Thymus (tissue), 11 donors: ENCODE data around the gene LRRC23. TPM values are rescaled to one million over a fixed set of nuclear protein-coding genes. Genes with fewer than 3 reads are reported as not detected.

Experiments used
- DNase-seq, 9 donors: peaks; one replicate each; pipeline ENCODE4 v3.0.0-alpha.2; 2013; ENCODE audit warnings: low spot score in 9 of 9, low read depth in 6 of 9, missing footprints in 1 of 9
- H3K27ac ChIP-seq, 2 donors: one replicate each; pipeline ENCODE4 v1.5.1; 2013; ENCODE audit warnings: control low read depth in 1 of 2, low read depth in 1 of 2, low read length in 1 of 2, mild to moderate bottlenecking in 1 of 2, moderate library complexity in 1 of 2
- H3K27me3 ChIP-seq, 2 donors: one replicate each; pipeline ENCODE4 v1.5.1; 2013; ENCODE audit warnings: low read length in 1 of 2; ENCODE audit not compliant: control insufficient read depth in 2 of 2, insufficient read depth in 1 of 2
- H3K36me3 ChIP-seq, 2 donors: one replicate each; pipeline ENCODE4 v1.5.1; 2013; ENCODE audit warnings: low read length in 1 of 2, mild to moderate bottlenecking in 1 of 2, moderate library complexity in 1 of 2; ENCODE audit not compliant: control insufficient read depth in 2 of 2, insufficient read depth in 2 of 2
- H3K4me1 ChIP-seq, 2 donors: one replicate each; pipeline ENCODE4 v1.5.1; 2013; ENCODE audit warnings: low read length in 2 of 2; ENCODE audit not compliant: control insufficient read depth in 2 of 2, insufficient read depth in 2 of 2
- H3K4me3 ChIP-seq, 2 donors: one replicate each; pipeline ENCODE4 v1.5.1; 2013; ENCODE audit warnings: low read length in 2 of 2, control low read depth in 1 of 2, mild to moderate bottlenecking in 1 of 2
- H3K9me3 ChIP-seq, 2 donors: one replicate each; pipeline ENCODE4 v1.5.1; 2013; ENCODE audit warnings: low read length in 1 of 2, mild to moderate bottlenecking in 1 of 2; ENCODE audit not compliant: control insufficient read depth in 2 of 2, insufficient read depth in 1 of 2
- WGBS: extraction: QIAGEN DNeasy Blood & Tissue Kit; methylation state at CpG from one replicate; pipeline ENCODE4 v1.1.7; 2013; 5-methylcytosine and 5-hydroxymethylcytosine counted together
- polyA plus RNA-seq: library from polyadenylated mRNA; stranded (reverse); fragments of 200-250 nt; gene quantifications from one replicate; pipeline ENCODE4 v1.2.3, GENCODE V29; 2013
- total RNA-seq: library from RNA; stranded (reverse); fragments of 120-200 nt; gene quantifications from one replicate; pipeline ENCODE4 v1.2.4, GENCODE V29; 2013
- donor health status: healthy.

LRRC23 gene
- total and polyA plus RNA-seq, 2 donors = 6.2 to 11.5 TPM

DNA sequence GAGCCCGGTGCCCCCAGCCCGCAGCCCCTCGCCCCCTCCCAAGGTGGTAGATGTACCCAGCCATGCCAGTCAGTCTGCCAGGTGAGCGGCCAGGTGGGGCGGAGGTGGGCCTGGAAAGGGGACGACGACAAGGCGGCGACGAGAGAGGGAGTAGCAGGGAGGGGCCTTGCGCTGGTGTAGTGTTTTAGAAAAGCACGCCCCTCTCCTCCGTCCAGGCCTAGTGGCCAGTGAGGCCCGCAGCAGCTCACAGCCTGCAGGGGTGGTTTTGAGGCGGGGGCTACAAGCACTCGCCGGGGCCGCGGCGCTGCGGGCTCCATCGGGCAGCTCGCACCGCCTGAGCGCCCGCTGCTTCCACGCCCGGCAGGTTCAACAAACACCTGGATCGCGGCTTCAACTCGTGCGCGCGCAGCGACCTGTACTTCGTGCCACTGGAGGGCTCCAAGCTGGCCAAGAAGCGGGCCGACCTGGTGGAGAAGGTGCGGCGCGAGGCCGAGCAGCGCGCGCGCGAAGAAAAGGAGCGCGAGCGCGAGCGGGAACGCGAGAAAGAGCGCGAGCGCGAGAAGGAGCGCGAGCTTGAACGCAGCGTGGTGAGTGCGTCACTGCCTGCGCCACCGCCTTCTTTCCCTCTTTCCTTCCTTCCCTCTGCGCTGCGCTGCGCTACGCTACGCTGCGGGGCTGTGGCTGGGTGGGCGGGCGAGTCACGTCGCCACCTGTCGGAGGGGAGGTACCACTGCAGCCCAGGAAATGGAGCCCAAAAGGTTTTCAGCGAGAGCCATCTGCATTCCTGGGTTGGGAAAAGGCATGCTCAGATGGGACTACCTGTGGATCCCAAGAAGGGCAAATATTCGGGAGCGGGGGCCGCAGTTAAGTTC is 33.1 kb downstream of the LRRC23 start:
- WGBS = under 1% methylated on average over 80 of the region's 80 CpGs
- no peaks in the 10 kb centered on the region for H3K9me3 ChIP-seq
- H3K27ac ChIP-seq = peak overlapping the region; percentile 98 to 99
- peaks cover 9 to 27% of the 10 kb centered on the region in 2 donors for H3K36me3 ChIP-seq
- DNase-seq = peak; percentile 91 to 98 (median 94)
- H3K4me1 ChIP-seq = peaks cover 15 to 59% of the 10 kb centered on the region in 2 donors
- H3K27me3 ChIP-seq = no peaks in the 10 kb centered on the region
- H3K4me3 ChIP-seq = peak overlapping the region; percentile 59 to 79

DNA sequence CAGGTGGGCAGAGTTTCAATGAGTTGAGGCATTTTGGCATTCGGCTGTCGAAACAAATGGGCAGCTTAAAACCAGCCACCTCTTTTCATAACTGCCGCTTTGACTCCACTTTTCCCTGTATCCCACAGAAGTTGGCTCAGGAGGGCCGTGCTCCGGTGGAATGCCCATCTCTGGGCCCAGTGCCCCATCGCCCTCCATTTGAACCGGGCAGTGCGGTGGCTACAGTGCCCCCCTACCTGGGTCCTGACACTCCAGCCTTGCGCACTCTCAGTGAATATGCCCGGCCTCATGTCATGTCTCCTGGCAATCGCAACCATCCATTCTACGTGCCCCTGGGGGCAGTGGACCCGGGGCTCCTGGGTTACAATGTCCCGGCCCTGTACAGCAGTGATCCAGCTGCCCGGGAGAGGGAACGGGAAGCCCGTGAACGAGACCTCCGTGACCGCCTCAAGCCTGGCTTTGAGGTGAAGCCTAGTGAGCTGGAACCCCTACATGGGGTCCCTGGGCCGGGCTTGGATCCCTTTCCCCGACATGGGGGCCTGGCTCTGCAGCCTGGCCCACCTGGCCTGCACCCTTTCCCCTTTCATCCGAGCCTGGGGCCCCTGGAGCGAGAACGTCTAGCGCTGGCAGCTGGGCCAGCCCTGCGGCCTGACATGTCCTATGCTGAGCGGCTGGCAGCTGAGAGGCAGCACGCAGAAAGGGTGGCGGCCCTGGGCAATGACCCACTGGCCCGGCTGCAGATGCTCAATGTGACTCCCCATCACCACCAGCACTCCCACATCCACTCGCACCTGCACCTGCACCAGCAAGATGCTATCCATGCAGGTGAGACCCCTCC is 34.0 kb downstream of the LRRC23 start:
- peak overlapping the region; percentile 80 to 99 for H3K27ac ChIP-seq
- peaks cover 17 to 58% of the 10 kb centered on the region in 2 donors for H3K4me1 ChIP-seq
- no peaks in the 10 kb centered on the region for H3K9me3 ChIP-seq
- no peak for DNase-seq
- WGBS = 90% methylated on average over 32 of the region's 32 CpGs
- no peaks in the 10 kb centered on the region for H3K27me3 ChIP-seq
- H3K36me3 ChIP-seq = peaks cover 9 to 26% of the 10 kb centered on the region in 2 donors
- H3K4me3 ChIP-seq = peak overlapping the region; percentile 59 to 79

DNA sequence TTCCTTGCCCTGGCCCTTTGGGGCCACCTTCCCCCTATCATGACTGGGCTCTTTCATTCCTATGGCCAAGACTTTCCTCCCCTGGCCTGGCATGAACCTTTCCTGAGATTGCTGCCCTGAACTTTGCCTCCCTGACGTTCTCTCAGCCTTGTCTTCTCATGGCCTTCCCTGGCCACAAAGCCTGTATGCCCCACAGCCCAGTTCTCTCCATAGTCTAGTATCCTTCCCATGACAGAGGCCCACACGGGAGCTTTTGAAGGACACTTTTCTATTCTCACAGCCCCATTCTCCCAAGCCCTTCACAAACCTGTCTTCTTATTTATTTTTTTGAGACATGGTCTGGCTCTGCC is 34.5 kb downstream of the LRRC23 start:
- peaks cover 17 to 56% of the 10 kb centered on the region in 2 donors for H3K4me1 ChIP-seq
- no peaks in the 10 kb centered on the region for H3K27me3 ChIP-seq
- no peak overlapping the region for H3K27ac ChIP-seq
- peaks cover 12 to 20% of the 10 kb centered on the region in 2 donors for H3K36me3 ChIP-seq
- H3K4me3 ChIP-seq = no peak overlapping the region
- 96% methylated on average over 2 of the region's 2 CpGs for WGBS
- peaks cover 0 to 4% of the 10 kb centered on the region in 2 donors for H3K9me3 ChIP-seq
- DNase-seq = no peak

DNA sequence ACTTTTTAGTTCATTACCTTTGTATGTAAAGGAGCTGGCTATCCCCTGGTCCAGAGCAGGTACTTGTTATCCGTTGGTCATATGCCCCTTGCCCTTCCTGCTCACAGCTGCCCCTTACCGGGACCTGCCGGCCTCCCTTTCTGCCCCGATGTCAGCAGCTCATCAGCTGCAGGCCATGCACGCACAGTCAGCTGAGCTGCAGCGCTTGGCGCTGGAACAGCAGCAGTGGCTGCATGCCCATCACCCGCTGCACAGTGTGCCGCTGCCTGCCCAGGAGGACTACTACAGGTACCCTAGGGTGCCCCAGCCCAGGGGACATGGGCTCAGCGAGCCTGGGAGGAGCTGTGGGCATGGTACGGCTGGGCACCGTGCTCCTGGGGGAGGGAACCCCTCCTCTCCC is 36.6 kb downstream of the LRRC23 start:
- no peak for DNase-seq
- no peak overlapping the region for H3K4me3 ChIP-seq
- peak overlapping the region in 1 of 2 donors; percentile 15 for H3K27ac ChIP-seq
- 96% methylated on average over 12 of the region's 12 CpGs for WGBS
- H3K4me1 ChIP-seq = peaks cover 28 to 56% of the 10 kb centered on the region in 2 donors
- H3K36me3 ChIP-seq = peaks cover 13 to 16% of the 10 kb centered on the region in 2 donors
- H3K9me3 ChIP-seq = peaks cover 0 to 4% of the 10 kb centered on the region in 2 donors
- H3K27me3 ChIP-seq = no peaks in the 10 kb centered on the region

DNA sequence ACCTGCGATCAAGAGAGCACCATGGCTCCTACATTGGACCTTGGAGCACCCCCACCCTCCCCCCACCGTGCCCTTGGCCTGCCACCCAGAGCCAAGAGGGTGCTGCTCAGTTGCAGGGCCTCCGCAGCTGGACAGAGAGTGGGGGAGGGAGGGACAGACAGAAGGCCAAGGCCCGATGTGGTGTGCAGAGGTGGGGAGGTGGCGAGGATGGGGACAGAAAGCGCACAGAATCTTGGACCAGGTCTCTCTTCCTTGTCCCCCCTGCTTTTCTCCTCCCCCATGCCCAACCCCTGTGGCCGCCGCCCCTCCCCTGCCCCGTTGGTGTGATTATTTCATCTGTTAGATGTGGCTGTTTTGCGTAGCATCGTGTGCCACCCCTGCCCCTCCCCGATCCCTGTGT is 37.2 kb downstream of the LRRC23 start:
- 93% methylated on average over 12 of the region's 12 CpGs for WGBS
- no peak for DNase-seq
- H3K36me3 ChIP-seq = peaks cover 13 to 16% of the 10 kb centered on the region in 2 donors

DNA sequence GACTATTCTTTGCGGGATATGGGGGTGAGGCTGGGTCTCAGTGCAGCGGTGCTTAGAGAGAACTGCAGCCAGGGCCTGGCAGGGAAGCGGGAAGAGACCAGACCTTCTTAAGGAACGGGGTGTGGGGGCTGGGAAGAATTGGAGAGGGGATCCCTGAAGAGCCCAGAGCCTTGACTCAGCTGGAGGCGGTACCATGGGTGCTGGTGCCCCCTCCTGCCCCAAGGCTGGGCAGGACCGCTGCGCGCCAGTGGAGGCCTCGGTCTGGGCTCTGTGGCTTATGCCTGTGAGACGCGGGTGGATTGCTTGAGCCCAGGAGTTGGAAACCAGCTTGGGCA is 37.7 kb downstream of the LRRC23 start:
- 95% methylated on average over 11 of the region's 11 CpGs for WGBS
- Histone ChIP-seq H3K27me3 (no peaks in the 10 kb centered on the region), H3K36me3 (peaks cover 13 to 16% of the 10 kb centered on the region in 2 donors), H3K27ac (peak overlapping the region; percentile 47 to 100), H3K9me3 (peaks cover 0 to 4% of the 10 kb centered on the region in 2 donors), H3K4me3 (no peak overlapping the region), H3K4me1 (peaks cover 32 to 55% of the 10 kb centered on the region in 2 donors)
- no peak for DNase-seq

More for the DNA sequence above, 37.2 kb downstream of the LRRC23 start:
- Histone ChIP-seq H3K9me3 (peaks cover 0 to 4% of the 10 kb centered on the region in 2 donors), H3K4me3 (no peak overlapping the region), H3K27ac (no peak overlapping the region), H3K4me1 (peaks cover 30 to 56% of the 10 kb centered on the region in 2 donors), H3K27me3 (no peaks in the 10 kb centered on the region)

DNA sequence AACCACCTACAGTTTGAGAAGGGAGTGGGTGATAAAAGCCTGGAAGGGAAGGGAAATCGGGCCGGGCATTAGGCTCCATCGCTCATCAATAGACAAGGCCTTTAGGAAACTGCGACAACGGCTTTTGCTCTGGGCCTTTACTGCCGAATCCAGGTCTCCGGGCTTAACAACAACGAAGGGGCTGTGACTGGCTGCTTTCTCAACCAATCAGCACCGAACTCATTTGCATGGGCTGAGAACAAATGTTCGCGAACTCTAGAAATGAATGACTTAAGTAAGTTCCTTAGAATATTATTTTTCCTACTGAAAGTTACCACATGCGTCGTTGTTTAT is 38.7 kb downstream of the LRRC23 start:
- Histone ChIP-seq H3K9me3 (peaks cover 0 to 4% of the 10 kb centered on the region in 2 donors), H3K36me3 (peaks cover 12 to 16% of the 10 kb centered on the region in 2 donors), H3K27me3 (no peaks in the 10 kb centered on the region), H3K4me1 (peaks cover 29 to 51% of the 10 kb centered on the region in 2 donors), H3K27ac (peak overlapping the region; percentile 99 to 100), H3K4me3 (peak overlapping the region; percentile 60 to 86)
- WGBS = 2% methylated on average over 13 of the region's 13 CpGs
- peak in 5 of 9 donors; percentile 74 to 97 (median 87) for DNase-seq

DNA sequence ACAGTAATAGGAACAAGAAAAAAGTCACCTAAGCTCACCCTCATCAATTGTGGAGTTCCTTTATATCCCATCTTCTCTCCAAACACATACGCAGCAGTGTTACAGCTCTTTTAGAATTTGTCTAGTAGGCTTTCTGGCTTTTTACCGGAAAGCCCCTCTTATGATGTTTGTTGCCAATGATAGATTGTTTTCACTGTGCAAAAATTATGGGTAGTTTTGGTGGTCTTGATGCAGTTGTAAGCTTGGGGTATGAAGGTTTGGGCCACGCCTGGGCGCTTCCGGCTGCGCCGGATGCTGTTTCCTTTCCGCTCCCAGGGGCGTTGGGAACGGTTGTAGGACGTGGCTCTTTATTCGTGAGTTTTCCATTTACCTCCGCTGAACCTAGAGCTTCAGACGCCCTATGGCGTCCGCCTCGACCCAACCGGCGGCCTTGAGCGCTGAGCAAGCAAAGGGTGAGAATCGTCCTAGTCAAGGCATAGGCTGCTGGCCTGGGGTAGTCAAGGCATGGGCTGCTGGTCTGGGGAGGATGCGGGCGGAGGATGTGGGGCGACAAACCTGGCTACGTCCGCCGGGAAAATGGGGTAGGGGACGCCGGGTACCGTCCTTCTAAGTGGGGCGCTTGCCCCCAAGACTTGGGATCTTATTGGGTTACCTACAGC is 39.2 kb downstream of the LRRC23 start, which contains the start of the genes C12orf57 and RNU7-1:
Gene C12orf57, plus strand, starts transcription at position 301 of the 659 bp plus-strand sequence. Its CDS starts 100 bp downstream, at position 401.
Gene RNU7-1, plus strand, starts transcription at position 95 of the 659 bp plus-strand sequence.
- H3K4me1 ChIP-seq = peaks cover 28 to 46% of the 10 kb centered on the region in 2 donors
- under 1% methylated on average over 31 of the region's 31 CpGs for WGBS
- H3K27me3 ChIP-seq = no peaks in the 10 kb centered on the region
- DNase-seq = peak; percentile 74 to 96 (median 90)
- H3K27ac ChIP-seq = peak within 1 kb of the TSS; percentile 99 to 100
- H3K36me3 ChIP-seq = peaks cover 8 to 15% of the 10 kb centered on the region in 2 donors
- H3K9me3 ChIP-seq = peaks cover 0 to 4% of the 10 kb centered on the region in 2 donors
- H3K4me3 ChIP-seq = peak within 1 kb of the TSS; percentile 60 to 86
